ENCODE data around the gene PRRT3.
A peak's percentile ranks its signal among the peaks of the same experiment; 100 is the strongest.

The PRRT3 gene

GRCh38 chr3:9930804-9931418 lies 21.3 kb downstream of the PRRT3 start:
- 0 out of 2 replicates have a peak, but pooled peaks have one; percentile 22 for TF ChIP-seq CTCF (IDR thresholded peaks at IDR 0.05)

- TF ChIP-seq CTCF (IDR thresholded peaks at IDR 0.05) = no peak
Measured at GRCh38 chr3:9928158-9928557, 24.1 kb downstream of the PRRT3 start.

- no peak for TF ChIP-seq CTCF (IDR thresholded peaks at IDR 0.05)
Measured at GRCh38 chr3:9918261-9919038, 33.8 kb downstream of the PRRT3 start.

GRCh38 chr3:9917820-9918219 lies 34.4 kb downstream of the PRRT3 start:
- no peak for TF ChIP-seq CTCF (IDR thresholded peaks at IDR 0.05)

GRCh38 chr3:9916734-9917680 lies 35.2 kb downstream of the PRRT3 start, which contains the start of gene IL17RC:
Gene IL17RC, plus strand, starts transcription at chr3:9917098. Its CDS starts 218 bp downstream, at chr3:9917316.
- TF ChIP-seq CTCF (IDR thresholded peaks at IDR 0.05) = no peak

GRCh38 chr3:9916346-9916733 lies 35.9 kb downstream of the PRRT3 start:
- no peak for TF ChIP-seq CTCF (IDR thresholded peaks at IDR 0.05)

Measured in LNCAP (cell line).